ENCODE results near the gene LCN1.
"Not testable (repeated sequence)": the region's sequence is repeated elsewhere in the genome, so short reads cannot be mapped to it uniquely, and the experiment has no call there.

LCN1 gene

GRCh38 chr9:135545646-135546176 lies 24.5 kb downstream of the LCN1 start, which contains the start of gene OBP2A:
Gene OBP2A (plus strand): TSS chr9:135546126. CDS start chr9:135546181, 55 bp downstream.
- H3K4me1 ChIP-seq (ENCODE audit: control insufficient read depth, insufficient read depth, low read length); H3K4me2 ChIP-seq (ENCODE audit: low read length); H3K27me3 ChIP-seq (ENCODE audit: control insufficient read depth, insufficient read depth, low read length); H3K36me3 ChIP-seq (ENCODE audit: insufficient read depth, low read length); H3K9ac ChIP-seq (ENCODE audit: low read depth, low read length); H3K4me3 ChIP-seq (ENCODE audit: low read length); H3K9me3 ChIP-seq (replicated peaks; ENCODE audit: low read length): not testable (repeated sequence)

DNA sequence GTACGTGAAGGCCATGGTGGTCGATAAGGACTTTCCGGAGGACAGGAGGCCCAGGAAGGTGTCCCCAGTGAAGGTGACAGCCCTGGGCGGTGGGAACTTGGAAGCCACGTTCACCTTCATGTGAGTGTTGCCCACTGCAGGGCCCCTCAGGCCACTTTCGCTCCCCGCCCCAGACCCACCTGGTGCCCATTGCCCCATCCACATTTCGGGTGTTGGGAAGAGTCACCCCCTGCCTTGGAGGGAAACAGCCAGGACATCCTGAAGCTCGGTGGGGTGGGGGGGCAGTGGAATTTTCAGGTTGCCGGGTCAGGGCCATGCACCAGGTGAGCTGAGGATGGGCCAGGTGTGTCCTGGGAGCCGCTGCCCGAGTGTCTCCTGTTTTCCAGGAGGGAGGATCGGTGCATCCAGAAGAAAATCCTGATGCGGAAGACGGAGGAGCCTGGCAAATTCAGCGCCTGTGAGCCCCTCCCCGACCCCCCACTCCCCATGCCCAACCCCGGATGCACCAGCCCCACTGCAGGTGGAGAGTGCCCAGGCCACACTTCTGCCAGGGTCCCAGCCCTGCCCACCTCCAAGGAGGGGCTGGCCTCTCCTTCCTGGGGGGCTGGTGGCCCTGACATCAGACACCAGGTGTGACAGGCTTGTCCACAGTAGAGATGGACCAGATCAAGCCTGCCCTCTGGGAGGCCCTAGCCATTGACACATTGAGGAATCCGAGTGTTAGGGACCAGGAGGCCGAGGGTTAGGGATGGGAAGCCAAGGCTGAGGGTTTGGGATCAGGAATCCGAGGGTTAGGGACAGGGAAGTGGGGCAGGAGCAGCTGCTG lies 25.8 kb downstream of the LCN1 start:
- H3K36me3 ChIP-seq (ENCODE audit: insufficient read depth, low read length); H3K9me3 ChIP-seq (replicated peaks; ENCODE audit: low read length); H3K4me1 ChIP-seq (ENCODE audit: control insufficient read depth, insufficient read depth, low read length); H3K4me2 ChIP-seq (ENCODE audit: low read length); H3K4me3 ChIP-seq (ENCODE audit: low read length); H3K9ac ChIP-seq (ENCODE audit: low read depth, low read length); H3K27me3 ChIP-seq (ENCODE audit: control insufficient read depth, insufficient read depth, low read length): not testable (repeated sequence)

- no peak overlapping the region for H3K9ac ChIP-seq (ENCODE audit: low read depth, low read length)
- no peaks in the 10 kb centered on the region for H3K4me1 ChIP-seq (ENCODE audit: control insufficient read depth, insufficient read depth, low read length)
These were observed 26.8 kb downstream of the LCN1 start for GRCh38 chr9:135547756-135548736.

DNA sequence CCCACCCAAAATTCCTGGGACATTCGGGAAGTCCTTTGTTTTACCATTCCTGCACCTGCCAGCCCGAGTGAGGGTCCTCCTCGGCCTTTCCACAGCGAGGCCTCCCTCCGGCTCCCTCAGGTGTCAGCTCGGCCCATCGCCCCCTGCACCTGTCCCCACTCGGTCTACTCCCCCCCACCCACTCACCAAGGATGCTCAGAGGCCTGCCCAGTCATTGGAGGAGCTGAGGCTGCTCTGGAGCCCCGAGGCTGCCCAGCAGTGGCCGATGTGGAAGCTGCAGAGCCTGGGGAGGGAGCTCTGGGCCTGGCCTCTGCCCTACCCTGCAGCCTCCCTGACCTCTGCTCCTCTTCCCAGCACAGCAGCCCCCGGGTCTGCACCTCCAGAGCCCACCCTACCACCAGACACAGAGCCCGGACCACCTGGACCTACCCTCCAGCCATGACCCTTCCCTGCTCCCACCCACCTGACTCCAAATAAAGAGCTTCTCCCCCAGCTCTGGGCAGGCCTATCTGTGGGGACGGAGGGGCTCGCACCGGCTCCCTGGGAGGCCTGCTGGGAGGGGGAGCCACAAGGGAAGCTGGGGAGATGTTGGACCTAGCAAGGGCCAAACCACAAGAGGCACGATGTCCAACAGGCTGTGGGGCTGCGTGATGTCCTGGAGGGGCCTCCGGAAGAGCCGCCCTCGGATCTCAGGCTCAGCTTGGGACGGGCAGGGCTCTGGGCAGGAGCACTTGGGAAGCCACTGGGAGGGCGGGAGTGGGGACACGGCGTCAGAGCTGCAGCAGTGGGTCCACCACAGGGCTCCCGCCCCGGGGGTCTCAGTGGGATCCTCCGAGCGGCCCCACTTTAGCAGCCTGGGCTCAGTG lies 28.5 kb downstream of the LCN1 start:
- H3K27me3 ChIP-seq (ENCODE audit: control insufficient read depth, insufficient read depth, low read length); H3K9me3 ChIP-seq (replicated peaks; ENCODE audit: low read length); H3K9ac ChIP-seq (ENCODE audit: low read depth, low read length); H3K4me3 ChIP-seq (ENCODE audit: low read length); H3K36me3 ChIP-seq (ENCODE audit: insufficient read depth, low read length); H3K4me2 ChIP-seq (ENCODE audit: low read length); H3K4me1 ChIP-seq (ENCODE audit: control insufficient read depth, insufficient read depth, low read length): not testable (repeated sequence)

More at GRCh38 chr9:135547756-135548736, 26.8 kb downstream of the LCN1 start:
- no peaks in the 10 kb centered on the region for H3K36me3 ChIP-seq (ENCODE audit: insufficient read depth, low read length)
- no peaks in the 10 kb centered on the region for H3K27me3 ChIP-seq (ENCODE audit: control insufficient read depth, insufficient read depth, low read length)
- H3K4me3 ChIP-seq (ENCODE audit: low read length), result no peak overlapping the region
- H3K4me2 ChIP-seq (ENCODE audit: low read length), result no peak overlapping the region
- H3K9me3 ChIP-seq (replicated peaks; ENCODE audit: low read length), result no peaks in the 10 kb centered on the region

DNA sequence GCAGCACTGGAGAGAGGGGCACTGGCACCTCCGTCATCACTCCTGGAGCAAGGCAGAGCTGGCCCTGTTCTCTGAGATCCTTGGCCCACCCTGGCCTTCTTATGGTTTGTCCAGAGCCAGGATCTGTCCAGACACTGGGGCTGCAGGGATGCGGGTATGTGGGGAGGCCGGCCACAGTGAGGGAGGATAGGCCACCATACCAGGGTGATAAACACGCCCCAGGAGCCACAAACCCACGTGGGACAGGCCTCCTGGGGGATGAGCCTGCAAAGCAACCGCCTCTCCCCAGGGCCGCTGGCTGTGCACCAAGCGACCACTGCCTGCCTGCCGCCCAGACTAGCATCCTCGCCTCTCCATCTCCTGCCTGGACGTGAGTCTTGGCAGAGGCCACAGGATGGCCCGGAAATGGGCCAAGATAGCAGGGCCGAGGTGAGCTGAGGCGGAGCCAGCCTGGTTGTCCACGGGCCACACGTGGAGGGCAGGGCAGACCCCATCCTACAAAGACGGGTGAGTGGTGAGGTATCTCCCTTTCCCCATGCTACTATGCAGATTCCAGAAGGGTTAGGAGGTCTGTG lies 29.2 kb downstream of the LCN1 start:
- H3K9ac ChIP-seq (ENCODE audit: low read depth, low read length), result no peak overlapping the region
- H3K4me1 ChIP-seq (ENCODE audit: control insufficient read depth, insufficient read depth, low read length), result no peaks in the 10 kb centered on the region
- H3K36me3 ChIP-seq (ENCODE audit: insufficient read depth, low read length), result no peaks in the 10 kb centered on the region
- no peaks in the 10 kb centered on the region for H3K27me3 ChIP-seq (ENCODE audit: control insufficient read depth, insufficient read depth, low read length)
- no peaks in the 10 kb centered on the region for H3K9me3 ChIP-seq (replicated peaks; ENCODE audit: low read length)
- no peak overlapping the region for H3K4me3 ChIP-seq (ENCODE audit: low read length)
- H3K4me2 ChIP-seq (ENCODE audit: low read length), result no peak overlapping the region

DNA sequence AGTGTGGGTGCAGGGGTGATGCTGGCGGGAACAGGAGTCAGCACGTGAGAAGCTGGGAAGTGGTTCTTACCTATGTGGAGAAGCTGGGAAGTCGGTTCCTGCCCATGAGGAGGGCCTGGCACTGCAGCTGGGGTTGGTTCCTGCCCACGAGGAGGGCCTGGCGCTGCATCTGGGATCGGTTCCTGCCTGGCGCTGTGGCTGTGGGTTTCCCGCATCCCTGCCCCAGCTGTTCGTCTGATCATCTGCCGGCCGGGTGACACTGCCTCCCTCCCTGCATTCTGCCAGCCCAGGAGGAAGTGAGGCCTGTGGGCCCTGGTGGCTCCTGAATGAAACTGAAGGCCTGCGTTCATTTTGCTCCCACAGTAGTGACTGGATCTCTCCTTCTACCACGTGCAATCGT lies 29.8 kb downstream of the LCN1 start:
- Histone ChIP-seq H3K36me3 (ENCODE audit: insufficient read depth, low read length) (no peaks in the 10 kb centered on the region), H3K4me3 (ENCODE audit: low read length) (no peak overlapping the region), H3K4me2 (ENCODE audit: low read length) (no peak overlapping the region), H3K4me1 (ENCODE audit: control insufficient read depth, insufficient read depth, low read length) (no peaks in the 10 kb centered on the region), H3K9ac (ENCODE audit: low read depth, low read length) (no peak overlapping the region), H3K9me3 (replicated peaks; ENCODE audit: low read length) (no peaks in the 10 kb centered on the region), H3K27me3 (ENCODE audit: control insufficient read depth, insufficient read depth, low read length) (no peaks in the 10 kb centered on the region)

DNA sequence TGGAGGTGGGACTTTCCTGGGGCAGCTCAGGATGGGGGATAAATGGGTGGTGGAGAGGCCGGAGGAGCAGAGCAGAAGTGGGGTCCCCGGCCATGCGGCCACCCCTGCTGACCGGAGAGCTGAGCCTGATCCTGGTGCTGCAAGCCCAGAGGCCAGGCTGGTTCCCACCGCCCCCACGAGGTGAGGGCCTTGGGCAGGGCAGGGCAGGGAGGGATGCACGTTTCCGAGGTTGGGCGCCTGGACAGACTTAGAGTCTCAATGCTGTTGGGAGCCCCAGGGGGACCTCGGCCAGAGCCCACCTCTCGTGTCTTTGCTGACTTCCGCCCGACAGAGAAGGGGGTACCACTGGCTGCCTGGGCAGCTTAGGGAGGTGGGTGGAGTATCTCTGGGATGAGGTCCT lies 30.2 kb downstream of the LCN1 start:
- Histone ChIP-seq H3K9ac (ENCODE audit: low read depth, low read length) (no peak overlapping the region), H3K4me3 (ENCODE audit: low read length) (no peak overlapping the region), H3K9me3 (replicated peaks; ENCODE audit: low read length) (no peaks in the 10 kb centered on the region)

DNA sequence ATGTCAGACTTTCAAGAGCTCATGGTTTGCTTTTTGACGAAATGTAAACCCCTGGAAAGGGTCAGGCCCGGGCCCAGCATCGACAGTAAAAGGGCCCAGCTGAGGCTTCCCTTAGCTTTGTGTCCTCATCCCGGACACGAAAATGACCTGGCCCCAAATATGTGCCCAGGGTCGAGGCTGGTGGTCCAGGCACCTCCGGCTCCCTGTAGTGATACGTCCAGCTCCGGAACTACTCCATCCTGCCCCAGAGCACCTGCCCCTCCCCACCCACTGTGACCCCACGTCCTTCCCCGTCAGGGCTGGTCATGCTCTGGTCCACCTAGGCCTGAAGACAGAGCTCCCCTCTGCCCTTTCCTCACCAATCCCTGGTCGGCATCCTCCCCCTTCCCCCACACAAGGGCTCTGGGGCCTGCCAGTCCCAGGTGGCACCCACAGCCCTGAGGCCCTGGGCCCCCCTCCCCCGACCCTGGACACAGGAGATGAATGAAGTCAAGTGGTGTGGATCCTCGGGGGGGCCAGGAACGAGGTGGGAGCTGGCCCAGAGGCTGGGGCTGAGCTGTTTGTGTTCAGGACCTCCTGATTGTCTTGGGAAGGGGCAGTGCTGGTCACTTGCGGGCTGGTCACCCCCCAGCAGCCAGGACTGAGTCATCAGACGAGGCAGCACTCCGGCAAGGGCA lies 30.9 kb downstream of the LCN1 start:
- Histone ChIP-seq H3K4me3 (ENCODE audit: low read length) (no peak overlapping the region), H3K4me1 (ENCODE audit: control insufficient read depth, insufficient read depth, low read length) (no peaks in the 10 kb centered on the region), H3K9ac (ENCODE audit: low read depth, low read length) (no peak overlapping the region), H3K27me3 (ENCODE audit: control insufficient read depth, insufficient read depth, low read length) (no peaks in the 10 kb centered on the region), H3K36me3 (ENCODE audit: insufficient read depth, low read length) (no peaks in the 10 kb centered on the region), H3K4me2 (ENCODE audit: low read length) (no peak overlapping the region), H3K9me3 (replicated peaks; ENCODE audit: low read length) (no peaks in the 10 kb centered on the region)

More for the DNA sequence above, 30.2 kb downstream of the LCN1 start:
- no peaks in the 10 kb centered on the region for H3K36me3 ChIP-seq (ENCODE audit: insufficient read depth, low read length)
- no peaks in the 10 kb centered on the region for H3K4me1 ChIP-seq (ENCODE audit: control insufficient read depth, insufficient read depth, low read length)
- H3K4me2 ChIP-seq (ENCODE audit: low read length), result no peak overlapping the region
- no peaks in the 10 kb centered on the region for H3K27me3 ChIP-seq (ENCODE audit: control insufficient read depth, insufficient read depth, low read length)

GRCh38 chr9:135552698-135553171 lies 31.5 kb downstream of the LCN1 start:
- Histone ChIP-seq H3K9ac (ENCODE audit: low read depth, low read length) (no peak overlapping the region), H3K4me2 (ENCODE audit: low read length) (no peak overlapping the region), H3K4me3 (ENCODE audit: low read length) (no peak overlapping the region), H3K27me3 (ENCODE audit: control insufficient read depth, insufficient read depth, low read length) (no peaks in the 10 kb centered on the region), H3K4me1 (ENCODE audit: control insufficient read depth, insufficient read depth, low read length) (no peaks in the 10 kb centered on the region), H3K9me3 (replicated peaks; ENCODE audit: low read length) (no peaks in the 10 kb centered on the region), H3K36me3 (ENCODE audit: insufficient read depth, low read length) (no peaks in the 10 kb centered on the region)

DNA sequence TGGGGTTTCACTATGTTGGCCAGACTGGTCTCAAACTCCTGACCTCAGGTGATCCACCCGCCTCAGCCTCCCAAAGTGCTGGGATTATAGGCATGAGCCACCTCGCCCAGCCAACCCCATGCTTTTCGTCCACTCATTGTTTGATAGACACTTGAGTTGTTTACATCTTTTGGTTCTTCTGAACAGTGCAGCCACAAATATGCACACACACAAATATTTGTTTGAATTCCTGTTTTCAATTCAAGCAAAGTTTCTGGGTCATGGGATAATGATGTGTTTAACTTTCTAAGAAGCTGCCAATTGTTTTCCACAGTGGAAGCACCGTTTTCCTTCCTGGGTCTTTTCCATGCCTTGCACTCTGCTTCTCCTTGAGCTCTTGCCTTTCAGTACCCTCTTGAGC lies 33.5 kb downstream of the LCN1 start:
- H3K4me1 ChIP-seq (ENCODE audit: control insufficient read depth, insufficient read depth, low read length), result no peaks in the 10 kb centered on the region
- no peaks in the 10 kb centered on the region for H3K27me3 ChIP-seq (ENCODE audit: control insufficient read depth, insufficient read depth, low read length)
- H3K9me3 ChIP-seq (replicated peaks; ENCODE audit: low read length), result no peaks in the 10 kb centered on the region
- no peak overlapping the region for H3K9ac ChIP-seq (ENCODE audit: low read depth, low read length)
- no peak overlapping the region for H3K4me3 ChIP-seq (ENCODE audit: low read length)
- H3K36me3 ChIP-seq (ENCODE audit: insufficient read depth, low read length), result no peaks in the 10 kb centered on the region
- no peak overlapping the region for H3K4me2 ChIP-seq (ENCODE audit: low read length)

All from skeletal muscle satellite cell (primary cell).